SK-N-MC (cell line): ENCODE results near the gene TOX2.
A peak's percentile ranks its signal among the peaks of the same experiment; 100 is the strongest.

Experiments
- DNase-seq: peaks from one replicate; pipeline ENCODE4 v3.0.0-alpha.2; 2011; ENCODE audit warnings: low read depth, low spot score
- H3K27ac ChIP-seq: fragments of 200-600 bp; sonication (generic); 2 replicates; pipeline ENCODE4 v1.5.1; 2016; ENCODE audit warnings: mixed run types
- H3K36me3 ChIP-seq: fragments of 200-600 bp; sonication (generic); 2 replicates; pipeline ENCODE4 v1.6.1; 2017; ENCODE audit warnings: antibody characterized with exemption, low read length, mixed read lengths; ENCODE audit not compliant: insufficient read depth
- H3K4me3 ChIP-seq: fragments of 200-600 bp; sonication (generic); 2 replicates; pipeline ENCODE4 v1.5.1; 2016
- H3K9ac ChIP-seq: fragments of 200-600 bp; sonication (generic); 2 replicates; pipeline ENCODE4 v1.8.0; 2017; ENCODE audit warnings: mixed run types, mixed read lengths; ENCODE audit not compliant: insufficient read length
- H3K9me3 ChIP-seq: fragments of 200-600 bp; sonication (generic); 2 replicates; pipeline ENCODE4 v1.6.1; 2017; ENCODE audit warnings: low read depth, mild to moderate bottlenecking, antibody characterized with exemption, low read length, moderate library complexity, mixed read lengths
- EZH2 ChIP-seq: fragments of 200-600 bp; sonication (generic); IDR thresholded peaks from one replicate; pipeline ENCODE4 v1.6.1; 2017; ENCODE audit warnings: antibody characterized with exemption
- FOXP2 ChIP-seq: optimal IDR thresholded peaks from 2 replicates; pipeline ENCODE3; 2011; ENCODE audit warnings: mild to moderate bottlenecking, moderate library complexity; ENCODE audit not compliant: insufficient read depth; ENCODE audit errors: extremely low read length, control extremely low read depth
- POLR2AphosphoS5 ChIP-seq: IDR thresholded peaks from 2 replicates; pipeline ENCODE4 v1.6.1; 2012; ENCODE audit warnings: mild to moderate bottlenecking, low read depth, low read length, borderline replicate concordance

Gene TOX2

GRCh38 chr20:44014807-44015732, 100.4 kb downstream of the TOX2 start:
- TF ChIP-seq FOXP2 = no peak
- no peak for TF ChIP-seq EZH2
- no peak for TF ChIP-seq POLR2AphosphoS5
- Histone ChIP-seq H3K9me3 (no peaks in the 10 kb centered on the region), H3K27ac (no peak overlapping the region), H3K4me3 (no peak overlapping the region), H3K9ac (no peak overlapping the region), H3K36me3 (peaks cover 7% of the 10 kb centered on the region)
- DNase-seq = no peak

- Histone ChIP-seq H3K9me3 (no peaks in the 10 kb centered on the region), H3K36me3 (peaks cover 7% of the 10 kb centered on the region), H3K4me3 (no peak overlapping the region), H3K27ac (no peak overlapping the region), H3K9ac (no peak overlapping the region)
- DNase-seq = no peak
- TF ChIP-seq EZH2 (no peak), POLR2AphosphoS5 (no peak), FOXP2 (no peak)
Observed at GRCh38 chr20:44015733-44016103, 101.1 kb downstream of the TOX2 start.

GRCh38 chr20:44016525-44016924, 101.9 kb downstream of the TOX2 start:
- Histone ChIP-seq H3K9ac (no peak overlapping the region), H3K4me3 (no peak overlapping the region), H3K36me3 (peaks cover 13% of the 10 kb centered on the region), H3K27ac (no peak overlapping the region), H3K9me3 (no peaks in the 10 kb centered on the region)
- no peak for DNase-seq
- TF ChIP-seq EZH2 (no peak), FOXP2 (no peak), POLR2AphosphoS5 (no peak)

GRCh38 chr20:44017211-44017610, 102.6 kb downstream of the TOX2 start:
- no peak for DNase-seq
- H3K9me3 ChIP-seq = no peaks in the 10 kb centered on the region
- no peak overlapping the region for H3K27ac ChIP-seq
- peaks cover 13% of the 10 kb centered on the region for H3K36me3 ChIP-seq
- no peak overlapping the region for H3K9ac ChIP-seq
- no peak for TF ChIP-seq POLR2AphosphoS5
- TF ChIP-seq EZH2 = no peak
- no peak for TF ChIP-seq FOXP2
- no peak overlapping the region for H3K4me3 ChIP-seq

- Histone ChIP-seq H3K9me3 (no peaks in the 10 kb centered on the region), H3K27ac (no peak overlapping the region), H3K4me3 (peak overlapping the region; percentile 51), H3K9ac (no peak overlapping the region), H3K36me3 (peaks cover 13% of the 10 kb centered on the region)
- DNase-seq = no peak
- no peak for TF ChIP-seq EZH2
- no peak for TF ChIP-seq POLR2AphosphoS5
- no peak for TF ChIP-seq FOXP2
Observed at GRCh38 chr20:44017905-44018258, 103.2 kb downstream of the TOX2 start.

GRCh38 chr20:44018259-44018941, 103.7 kb downstream of the TOX2 start:
- Histone ChIP-seq H3K36me3 (peaks cover 8% of the 10 kb centered on the region), H3K4me3 (peak overlapping the region; percentile 51), H3K27ac (peak overlapping the region; percentile 46; the same call in 1 of the 2 replicates), H3K9ac (no peak overlapping the region), H3K9me3 (no peaks in the 10 kb centered on the region)
- no peak for DNase-seq
- TF ChIP-seq POLR2AphosphoS5 (0 out of 2 replicates have a peak, but pooled peaks have one; percentile 14), FOXP2 (no peak)

GRCh38 chr20:44018942-44019637, 104.4 kb downstream of the TOX2 start:
- no peak for TF ChIP-seq EZH2
- no peak for TF ChIP-seq POLR2AphosphoS5
- no peak for TF ChIP-seq FOXP2
- no peak overlapping the region for H3K4me3 ChIP-seq
- no peak overlapping the region for H3K27ac ChIP-seq
- H3K9ac ChIP-seq = no peak overlapping the region
- H3K9me3 ChIP-seq = no peaks in the 10 kb centered on the region
- peaks cover 6% of the 10 kb centered on the region; the same call in 1 of the 2 replicates for H3K36me3 ChIP-seq
- DNase-seq = no peak

GRCh38 chr20:44019638-44020335, 105.1 kb downstream of the TOX2 start:
- Histone ChIP-seq H3K36me3 (peaks cover 6% of the 10 kb centered on the region; the same call in 1 of the 2 replicates), H3K9ac (no peak overlapping the region), H3K27ac (no peak overlapping the region), H3K4me3 (no peak overlapping the region), H3K9me3 (no peaks in the 10 kb centered on the region)
- no peak for DNase-seq
- TF ChIP-seq POLR2AphosphoS5 (no peak), FOXP2 (no peak), EZH2 (no peak)
